CD4-positive, alpha-beta T cell treated with Interleukin-15 for 1 hour (primary cell): Measurements from ENCODE around the gene STK24.
"Not testable (repeated sequence)": the region's sequence is repeated elsewhere in the genome, so short reads cannot be mapped to it uniquely, and the experiment has no call there.

Experiments
- DNase-seq: peaks from one replicate; pipeline ENCODE4 v3.0.0-alpha.2; 2020

The STK24 gene

GRCh38 chr13:98428256-98428966, 148.5 kb downstream of the STK24 start:
- DNase-seq, result no peak

GRCh38 chr13:98427331-98427995, 149.4 kb downstream of the STK24 start:
- DNase-seq, result no peak

GRCh38 chr13:98423417-98423816, 153.5 kb downstream of the STK24 start:
- DNase-seq, result no peak

GRCh38 chr13:98422046-98422445, 154.9 kb downstream of the STK24 start:
- no peak for DNase-seq

GRCh38 chr13:98420554-98421175, 156.2 kb downstream of the STK24 start:
- DNase-seq, result no peak

GRCh38 chr13:98419786-98420553, 156.9 kb downstream of the STK24 start:
- no peak for DNase-seq

GRCh38 chr13:98416408-98416807, 160.5 kb downstream of the STK24 start:
- DNase-seq, result no peak

- no peak for DNase-seq
Observed at GRCh38 chr13:98415326-98416070, 161.4 kb downstream of the STK24 start.

- no peak for DNase-seq
Observed at GRCh38 chr13:98413796-98414195, 163.1 kb downstream of the STK24 start.

GRCh38 chr13:98413278-98413677, 163.6 kb downstream of the STK24 start:
- DNase-seq, result not testable (repeated sequence)

- no peak for DNase-seq
Observed at GRCh38 chr13:98411617-98412265, 165.2 kb downstream of the STK24 start.

- no peak for DNase-seq
Observed at GRCh38 chr13:98411013-98411412, 165.9 kb downstream of the STK24 start.

GRCh38 chr13:98410612-98411011, 166.3 kb downstream of the STK24 start:
- no peak for DNase-seq

GRCh38 chr13:98409281-98409680, 167.6 kb downstream of the STK24 start:
- DNase-seq, result no peak

- no peak for DNase-seq
Observed at GRCh38 chr13:98407575-98407974, 169.3 kb downstream of the STK24 start.

- DNase-seq, result no peak
Observed at GRCh38 chr13:98406971-98407370, 169.9 kb downstream of the STK24 start.

- no peak for DNase-seq
Observed at GRCh38 chr13:98406427-98406826, 170.5 kb downstream of the STK24 start.

- DNase-seq, result no peak
Observed at GRCh38 chr13:98405690-98406344, 171.1 kb downstream of the STK24 start.

- no peak for DNase-seq
Observed at GRCh38 chr13:98405107-98405571, 171.8 kb downstream of the STK24 start.

GRCh38 chr13:98403076-98403475, 173.8 kb downstream of the STK24 start:
- DNase-seq, result no peak

GRCh38 chr13:98401934-98402333, 175.0 kb downstream of the STK24 start:
- DNase-seq, result no peak
